ENCODE data around the gene NT5DC4.

Gene NT5DC4

DNA sequence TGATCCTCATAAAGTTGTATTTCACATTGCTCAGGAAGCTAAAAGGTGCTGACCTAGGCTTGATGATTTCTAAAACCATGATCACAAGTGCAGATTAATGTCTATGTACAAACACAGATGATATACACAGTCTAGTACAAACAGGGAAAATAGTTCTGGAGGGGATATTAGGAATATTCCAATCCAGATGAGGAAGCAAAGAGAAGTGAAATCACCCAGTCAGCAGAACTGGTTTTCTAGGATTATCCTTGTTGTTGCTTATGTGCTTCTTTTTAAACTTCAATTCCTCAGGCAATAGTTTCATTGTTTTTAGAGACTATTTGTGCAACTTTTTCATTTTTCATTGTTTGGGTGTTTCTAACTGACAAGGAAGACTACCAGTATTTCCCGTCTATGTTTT lies 58.8 kb downstream of the NT5DC4 start:
- no peaks in the 10 kb centered on the region for H4K20me1 ChIP-seq (ENCODE audit: insufficient read depth, low read length)
- no peaks in the 10 kb centered on the region for H3K36me3 ChIP-seq (replicated peaks; ENCODE audit: insufficient read depth, low read length)
- no peaks in the 10 kb centered on the region for H3K79me2 ChIP-seq (ENCODE audit: low read length)
- no peaks in the 10 kb centered on the region for H3F3A ChIP-seq (ENCODE audit: insufficient read depth, low read length)
- H3K27me3 ChIP-seq (replicated peaks; ENCODE audit: insufficient read depth, low read length) = no peaks in the 10 kb centered on the region
- no peak overlapping the region for H3K4me2 ChIP-seq (ENCODE audit: low read depth, low read length)
- H2AFZ ChIP-seq (ENCODE audit: low read length) = no peak overlapping the region
- no peaks in the 10 kb centered on the region for H3K9me3 ChIP-seq (replicated peaks; ENCODE audit: insufficient read depth, low read length)
- H3K4me1 ChIP-seq (ENCODE audit: low read length) = no peaks in the 10 kb centered on the region
- no peaks in the 10 kb centered on the region for H3K9me2 ChIP-seq (replicated peaks; ENCODE audit: insufficient read depth, low read length)
- TF ChIP-seq EZH2phosphoT487 (IDR thresholded peaks at IDR 0.05; ENCODE audit: low read length) (no peak), EZH2 (optimal IDR thresholded peaks at IDR 0.05; ENCODE audit: low read depth, low read length) (no peak)
- TF ChIP-seq, protein P1, sequence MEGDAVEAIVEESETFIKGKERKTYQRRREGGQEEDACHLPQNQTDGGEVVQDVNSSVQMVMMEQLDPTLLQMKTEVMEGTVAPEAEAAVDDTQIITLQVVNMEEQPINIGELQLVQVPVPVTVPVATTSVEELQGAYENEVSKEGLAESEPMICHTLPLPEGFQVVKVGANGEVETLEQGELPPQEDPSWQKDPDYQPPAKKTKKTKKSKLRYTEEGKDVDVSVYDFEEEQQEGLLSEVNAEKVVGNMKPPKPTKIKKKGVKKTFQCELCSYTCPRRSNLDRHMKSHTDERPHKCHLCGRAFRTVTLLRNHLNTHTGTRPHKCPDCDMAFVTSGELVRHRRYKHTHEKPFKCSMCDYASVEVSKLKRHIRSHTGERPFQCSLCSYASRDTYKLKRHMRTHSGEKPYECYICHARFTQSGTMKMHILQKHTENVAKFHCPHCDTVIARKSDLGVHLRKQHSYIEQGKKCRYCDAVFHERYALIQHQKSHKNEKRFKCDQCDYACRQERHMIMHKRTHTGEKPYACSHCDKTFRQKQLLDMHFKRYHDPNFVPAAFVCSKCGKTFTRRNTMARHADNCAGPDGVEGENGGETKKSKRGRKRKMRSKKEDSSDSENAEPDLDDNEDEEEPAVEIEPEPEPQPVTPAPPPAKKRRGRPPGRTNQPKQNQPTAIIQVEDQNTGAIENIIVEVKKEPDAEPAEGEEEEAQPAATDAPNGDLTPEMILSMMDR (IDR thresholded peaks at IDR 0.05; ENCODE audit: low read length) = no peak
- no peak overlapping the region for H3K27ac ChIP-seq (ENCODE audit: low read length)
- H3K9ac ChIP-seq (ENCODE audit: low read length) = no peak overlapping the region
- H3K4me3 ChIP-seq (ENCODE audit: low read length) = no peak overlapping the region
- no peak for DNase-seq

DNA sequence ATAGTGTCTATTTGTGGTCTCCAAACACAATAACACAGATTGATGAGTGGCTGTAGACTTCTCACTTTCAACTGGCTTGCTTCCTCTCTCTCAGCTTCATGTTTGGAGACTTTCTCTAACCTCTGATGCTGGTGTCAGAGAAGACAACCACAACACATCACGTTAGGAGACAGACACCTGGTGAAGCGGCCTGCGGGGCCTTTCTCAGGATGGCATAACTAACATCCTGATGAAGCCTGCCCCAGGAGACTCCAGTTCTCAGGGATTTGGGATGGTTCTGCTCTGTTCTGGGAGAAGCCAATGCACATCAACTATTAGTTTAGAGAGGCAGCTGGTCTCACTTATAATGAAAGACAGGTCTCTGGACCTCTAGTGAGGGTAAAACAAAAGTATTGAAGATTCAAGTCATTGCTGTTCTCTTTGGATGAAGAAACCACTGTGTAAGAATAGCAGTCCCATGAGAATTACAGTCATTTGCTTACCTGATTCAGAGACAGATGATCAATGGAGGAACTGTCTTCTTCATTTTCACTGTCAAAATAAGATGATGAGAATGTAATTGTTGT lies 61.5 kb downstream of the NT5DC4 start:
- H3K27me3 ChIP-seq (replicated peaks; ENCODE audit: insufficient read depth, low read length) = no peaks in the 10 kb centered on the region
- no peak overlapping the region for H3K4me2 ChIP-seq (ENCODE audit: low read depth, low read length)
- H3K4me1 ChIP-seq (ENCODE audit: low read length) = no peaks in the 10 kb centered on the region
- no peak overlapping the region for H2AFZ ChIP-seq (ENCODE audit: low read length)
- no peaks in the 10 kb centered on the region for H3K9me3 ChIP-seq (replicated peaks; ENCODE audit: insufficient read depth, low read length)
- peak; percentile 27 for DNase-seq
- no peak for TF ChIP-seq EZH2 (optimal IDR thresholded peaks at IDR 0.05; ENCODE audit: low read depth, low read length)
- no peaks in the 10 kb centered on the region for H3F3A ChIP-seq (ENCODE audit: insufficient read depth, low read length)
- H3K9ac ChIP-seq (ENCODE audit: low read length) = no peak overlapping the region
- H3K27ac ChIP-seq (ENCODE audit: low read length) = no peak overlapping the region
- H3K79me2 ChIP-seq (ENCODE audit: low read length) = no peaks in the 10 kb centered on the region
- H3K9me2 ChIP-seq (replicated peaks; ENCODE audit: insufficient read depth, low read length) = no peaks in the 10 kb centered on the region
- no peaks in the 10 kb centered on the region for H3K36me3 ChIP-seq (replicated peaks; ENCODE audit: insufficient read depth, low read length)
- H3K4me3 ChIP-seq (ENCODE audit: low read length) = no peak overlapping the region
- no peaks in the 10 kb centered on the region for H4K20me1 ChIP-seq (ENCODE audit: insufficient read depth, low read length)

DNA sequence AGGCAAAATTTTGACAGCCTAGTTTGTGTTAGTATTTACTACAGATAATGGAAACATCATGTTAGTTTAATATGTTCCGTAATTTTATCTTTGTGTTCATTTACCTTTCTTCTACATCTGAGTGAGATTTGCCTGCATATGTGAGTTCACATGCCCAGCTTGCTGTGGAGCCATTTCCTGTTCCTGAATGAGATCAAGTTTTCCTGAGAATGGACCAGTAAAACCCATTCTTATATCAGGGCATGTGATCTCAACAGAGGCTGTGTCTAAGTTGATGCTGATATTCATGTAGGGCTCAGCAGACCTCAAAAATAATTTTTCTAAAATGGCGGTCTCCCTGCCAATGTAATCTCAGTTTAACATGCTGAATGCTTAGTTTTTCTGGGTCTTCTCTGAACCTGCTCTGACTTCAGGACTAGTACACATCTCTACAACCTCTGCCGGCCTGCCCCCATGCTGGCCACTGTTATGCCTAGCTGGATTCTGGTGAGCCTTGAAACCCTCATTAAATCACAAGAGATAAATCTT lies 62.4 kb downstream of the NT5DC4 start:
- Histone ChIP-seq H3F3A (ENCODE audit: insufficient read depth, low read length) (no peaks in the 10 kb centered on the region), H2AFZ (ENCODE audit: low read length) (no peak overlapping the region), H3K4me2 (ENCODE audit: low read depth, low read length) (no peak overlapping the region), H3K4me1 (ENCODE audit: low read length) (no peaks in the 10 kb centered on the region), H3K9ac (ENCODE audit: low read length) (no peak overlapping the region), H3K9me2 (replicated peaks; ENCODE audit: insufficient read depth, low read length) (no peaks in the 10 kb centered on the region), H3K27me3 (replicated peaks; ENCODE audit: insufficient read depth, low read length) (no peaks in the 10 kb centered on the region), H3K36me3 (replicated peaks; ENCODE audit: insufficient read depth, low read length) (no peaks in the 10 kb centered on the region), H3K9me3 (replicated peaks; ENCODE audit: insufficient read depth, low read length) (no peaks in the 10 kb centered on the region), H4K20me1 (ENCODE audit: insufficient read depth, low read length) (no peaks in the 10 kb centered on the region), H3K4me3 (ENCODE audit: low read length) (no peak overlapping the region), H3K79me2 (ENCODE audit: low read length) (no peaks in the 10 kb centered on the region), H3K27ac (ENCODE audit: low read length) (no peak overlapping the region)
- DNase-seq = no peak
- TF ChIP-seq EZH2phosphoT487 (IDR thresholded peaks at IDR 0.05; ENCODE audit: low read length) = no peak
- TF ChIP-seq, protein P1 (IDR thresholded peaks at IDR 0.05; ENCODE audit: low read length) = no peak
- no peak for TF ChIP-seq EZH2 (optimal IDR thresholded peaks at IDR 0.05; ENCODE audit: low read depth, low read length)

Data from MM.1S (cell line).